ENCODE results near the gene ELP5. TPM values are rescaled to one million over a fixed set of nuclear protein-coding genes. Genes with fewer than 3 reads are reported as not detected.

The ELP5 gene
- total and polyA plus RNA-seq, 2 donors (not counting 3 experiments of a cell fraction or from before 2014, with no cell fraction given): 44.4 to 54.7 TPM

DNA sequence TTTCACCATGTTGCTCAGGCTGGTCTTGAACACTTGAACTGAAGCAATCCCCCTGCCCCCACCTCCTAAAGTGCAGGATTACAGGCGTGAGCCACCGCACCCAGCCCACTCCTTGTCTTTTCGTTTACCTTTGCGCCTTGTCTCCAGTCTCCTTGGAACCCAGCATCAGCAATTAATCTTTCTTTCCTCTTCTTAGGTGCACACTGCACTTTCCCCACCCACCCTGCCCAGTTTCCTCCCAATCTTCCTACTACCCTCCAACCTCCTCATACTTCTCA is 11.7 kb downstream of the ELP5 start:
- H2AFZ ChIP-seq (ENCODE audit: low read depth, low read length): no peak overlapping the region
- H3K36me3 ChIP-seq (ENCODE audit: control insufficient read depth in 2 of 2, extremely low read depth in 1 of 2, insufficient read depth in 2 of 2, low read length in 2 of 2): peaks cover 0 to 3% of the 10 kb centered on the region in 2 experiments
- H3K4me3 ChIP-seq (replicated peaks in 1 of 3; ENCODE audit: insufficient read depth in 1 of 3, low read depth in 1 of 3, low read length in 3 of 3): no peak overlapping the region
- H3K27ac ChIP-seq (ENCODE audit: insufficient read depth, low read depth, low read length): no peak overlapping the region
- CTCF ChIA-PET: interaction anchor here (0.6 to 1.6 kb wide), 4 partner anchors 12 to 93 kb away, joined by 3 to 4 read pairs (median 4); no protein-coding TSS in a partner anchor
- peaks cover 26% of the 10 kb centered on the region for H3K4me1 ChIP-seq (ENCODE audit: control insufficient read depth, extremely low read depth, insufficient read depth, low read length)
- no peaks in the 10 kb centered on the region for H4K20me1 ChIP-seq (replicated peaks; ENCODE audit: control insufficient read depth, extremely low read depth, insufficient read depth, low read length)
- no peak overlapping the region for H3K9ac ChIP-seq (replicated peaks; ENCODE audit: extremely low read depth, insufficient read depth, low read length)
- no peaks in the 10 kb centered on the region for H3K79me2 ChIP-seq (ENCODE audit: control insufficient read depth, insufficient read depth, low read length)
- intact Hi-C loops (cut with micrococcal nuclease) (no loop called here), dilution Hi-C loops (cut with MboI; ENCODE audit: extremely low pct_ligation_motif_present, low sequenced_read_pairs) (no loop called here)
- no peak for TF ChIP-seq MYC (IDR thresholded peaks at IDR 0.05; ENCODE audit: low read depth, low read length)
- TF ChIP-seq POLR2AphosphoS5 (IDR thresholded peaks at IDR 0.05; ENCODE audit: insufficient read depth, low read depth, low read length): no peak
- no peak for TF ChIP-seq MAX (IDR thresholded peaks at IDR 0.05; ENCODE audit: insufficient read depth, insufficient read length)
- no peak for TF ChIP-seq CTCF (IDR thresholded peaks at IDR 0.05; ENCODE audit: extremely low read depth in 1 of 2, insufficient read depth in 1 of 2, low read depth in 1 of 2, low read length in 2 of 2)
- TF ChIP-seq EZH2 (IDR thresholded peaks at IDR 0.05; ENCODE audit: borderline replicate concordance, low read depth, low read length, severe bottlenecking): no peak
- no peak for TF ChIP-seq GATA2 (IDR thresholded peaks at IDR 0.05; ENCODE audit: insufficient read depth, insufficient read length, low read depth, low read length)
- TF ChIP-seq POLR2A (IDR thresholded peaks at IDR 0.05; ENCODE audit: low read depth, low read length): no peak
- TF ChIP-seq JUN (IDR thresholded peaks at IDR 0.05; ENCODE audit: borderline replicate concordance, insufficient read depth, insufficient read length, low read depth): no peak
- no peak for TF ChIP-seq FOS (IDR thresholded peaks at IDR 0.05; ENCODE audit: borderline replicate concordance, insufficient read depth, low read length)
- no TSS peak for BruUV-seq (replicated peaks)
- H3K27me3 ChIP-seq (ENCODE audit: control insufficient read depth in 2 of 2, insufficient read depth in 2 of 2, low read length in 2 of 2): no peaks in the 10 kb centered on the region
- POLR2A ChIA-PET: interaction anchor here (0.6 kb wide), 1 partner anchor 668 kb away, joined by 9 read pairs; no protein-coding TSS in a partner anchor
- DNase-seq (ENCODE audit: low read depth, low spot score) (no peak), FAIRE-seq (no peak)
- no peak overlapping the region for H3K4me2 ChIP-seq (ENCODE audit: insufficient read depth, low read length)
- no peaks in the 10 kb centered on the region for H3K9me1 ChIP-seq (replicated peaks; ENCODE audit: control insufficient read depth, extremely low read depth, insufficient read depth, low read length)
- H3K9me3 ChIP-seq (replicated peaks; ENCODE audit: control insufficient read depth, insufficient read depth, low read length): no peaks in the 10 kb centered on the region
